ENCODE measurements around the gene MAN1A1.

- TF ChIP-seq CTCF (IDR thresholded peaks at IDR 0.05) (no peak), POLR2A (IDR thresholded peaks at IDR 0.05) (no peak)
These were observed 219.5 kb downstream of the MAN1A1 start for GRCh38 chr6:119129968-119130484.

All from uterus (tissue), 2 donors.